Coronary artery (tissue), 2 donors: ENCODE measurements around the gene FMN1.

ENCODE experiments used
- DNase-seq: peaks from one replicate; pipeline ENCODE4 v3.0.0-alpha.2; 2017; ENCODE audit warnings: low spot score
- H3K27ac ChIP-seq, 2 donors: fragments of 200-600 bp; sonication (generic); one replicate each; pipeline ENCODE4 v1.5.1; 2016 to 2019
- H3K4me3 ChIP-seq: fragments of 200-600 bp; sonication (generic); 2 replicates; pipeline ENCODE4 v1.5.1; 2016; ENCODE audit warnings: mild to moderate bottlenecking, moderate library complexity
- CTCF ChIP-seq: fragments of 200-600 bp; sonication (generic); IDR thresholded peaks from one replicate; pipeline ENCODE4 v1.5.1; 2019; ENCODE audit warnings: antibody characterized with exemption

Gene FMN1

GRCh38 chr15:33095641-33096040 is 98.9 kb downstream of the FMN1 start:
- no peak overlapping the region for H3K27ac ChIP-seq
- no peak for TF ChIP-seq CTCF
- no peak for DNase-seq
- no peak overlapping the region for H3K4me3 ChIP-seq

- no peak for DNase-seq
- Histone ChIP-seq H3K27ac (no peak overlapping the region), H3K4me3 (no peak overlapping the region)
- TF ChIP-seq CTCF = no peak
Measured at GRCh38 chr15:33094336-33094735, 100.2 kb downstream of the FMN1 start.

- DNase-seq = no peak
- no peak overlapping the region for H3K27ac ChIP-seq
- no peak for TF ChIP-seq CTCF
- H3K4me3 ChIP-seq = no peak overlapping the region
Measured at GRCh38 chr15:33093222-33093621, 101.3 kb downstream of the FMN1 start.

- Histone ChIP-seq H3K4me3 (no peak overlapping the region), H3K27ac (no peak overlapping the region)
- no peak for TF ChIP-seq CTCF
- DNase-seq = no peak
Measured at GRCh38 chr15:33091983-33092693, 102.4 kb downstream of the FMN1 start.

GRCh38 chr15:33089878-33090757 is 104.4 kb downstream of the FMN1 start:
- Histone ChIP-seq H3K27ac (no peak overlapping the region), H3K4me3 (no peak overlapping the region)
- DNase-seq = no peak
- no peak for TF ChIP-seq CTCF

- H3K4me3 ChIP-seq = no peak overlapping the region
- TF ChIP-seq CTCF = no peak
- no peak for DNase-seq
- no peak overlapping the region for H3K27ac ChIP-seq
Measured at GRCh38 chr15:33089165-33089877, 105.2 kb downstream of the FMN1 start.
